GM12878 (cell line): Measurements from ENCODE around the gene PDZRN4. TPM values are rescaled to one million over a fixed set of nuclear protein-coding genes. Genes with fewer than 3 reads are reported as not detected.

Experiments used
- ATAC-seq: fragments of 200-7000 bp; cut with Tn5 transposase; 3 replicates; pipeline ENCODE4 v1.9.1; 2020; ENCODE audit warnings: mild to moderate bottlenecking, moderate library complexity
- BruUV-seq: library from RNA; stranded (reverse); fragments of 400-500 nt; replicated peaks from 2 replicates; lab custom pipeline; 2021; lab: Mats Ljungman, UMichigan
- CTCF ChIA-PET: fragments of 300-600 bp; sonication (Branson Sonifier 250); formaldehyde crosslinking; extraction: SDS; loops from one replicate; lab custom pipeline; 2021; ENCODE audit warnings: inconsistent platforms; lab: Yijun Ruan, JAX
- POLR2A ChIA-PET: fragments of 350-600 bp; formaldehyde crosslinking; extraction: SDS; loops from one replicate; lab custom pipeline; 2021; ENCODE audit warnings: inconsistent platforms; lab: Charles Lee
- RAD21 ChIA-PET: fragments of 300-600 bp; sonication (Branson Sonifier 250); formaldehyde crosslinking; loops from one replicate; lab custom pipeline; 2023; ENCODE audit warnings: antibody characterized with exemption; ENCODE audit not compliant: unreplicated experiment; lab: Charles Lee
- SMC1A ChIA-PET: fragments of 300-600 bp; sonication (Branson Sonifier 250); formaldehyde crosslinking; loops from one replicate; lab custom pipeline; 2023; ENCODE audit not compliant: unreplicated experiment, uncharacterized antibody; lab: Charles Lee
- DNase-seq: peaks from one replicate; pipeline ENCODE4 v3.0.0-alpha.2; 2011; ENCODE audit warnings: low read depth, low spot score
- FAIRE-seq: peaks from 3 replicates; lab custom pipeline; 2011; peaks lifted over from hg19 to GRCh38; lab: Jason Lieb, UNC
- H2AFZ ChIP-seq: 2 replicates; pipeline ENCODE4 v1.6.0; 2011; ENCODE audit warnings: low read depth, low read length, control low read depth; ENCODE audit not compliant: control insufficient read depth
- H3K27ac ChIP-seq: 2 replicates; pipeline ENCODE4 v1.5.1; 2011; ENCODE audit warnings: control low read depth; ENCODE audit not compliant: control insufficient read depth, insufficient read depth
- H3K27me3 ChIP-seq, 2 experiments: replicated peaks in 1 of 2; 2 replicates each; pipeline versions ENCODE4 v1.6.0 to v1.6.1; 2011; ENCODE audit warnings: low read length in 1 of 2; ENCODE audit not compliant: control insufficient read depth in 2 of 2, insufficient read depth in 2 of 2
- H3K36me3 ChIP-seq, 2 experiments: 2 replicates each; pipeline ENCODE4 v1.5.1; 2011; ENCODE audit warnings: low read length in 1 of 2; ENCODE audit not compliant: control insufficient read depth in 2 of 2, insufficient read depth in 2 of 2
- H3K4me1 ChIP-seq: 2 replicates; pipeline ENCODE4 v1.6.1; 2011; ENCODE audit warnings: mild to moderate bottlenecking, low read length, moderate library complexity, mixed read lengths; ENCODE audit not compliant: control insufficient read depth, insufficient read depth
- H3K4me2 ChIP-seq: 2 replicates; pipeline ENCODE4 v1.6.0; 2011; ENCODE audit warnings: control low read depth; ENCODE audit not compliant: control insufficient read depth, insufficient read depth
- H3K4me3 ChIP-seq: fragments of 200-600 bp; sonication (generic); 2 replicates; pipeline ENCODE4 v1.5.1; 2016
- H3K79me2 ChIP-seq: 2 replicates; pipeline ENCODE4 v1.6.0; 2011; ENCODE audit warnings: low read length; ENCODE audit not compliant: control insufficient read depth, insufficient read depth
- H3K9ac ChIP-seq: 2 replicates; pipeline ENCODE4 v1.8.0; 2011; ENCODE audit warnings: low read length, control low read depth, mixed read lengths; ENCODE audit not compliant: control insufficient read depth, insufficient read depth
- H3K9me3 ChIP-seq: replicated peaks from 3 replicates; pipeline ENCODE4 v1.5.1; 2011; ENCODE audit warnings: mild to moderate bottlenecking, low read length; ENCODE audit not compliant: control insufficient read depth, insufficient read depth
- H4K20me1 ChIP-seq: 2 replicates; pipeline ENCODE4 v1.6.0; 2011; ENCODE audit not compliant: control insufficient read depth, insufficient read depth
- BRCA1 ChIP-seq: IDR thresholded peaks from 2 replicates; pipeline ENCODE4 v1.6.1; 2011; ENCODE audit warnings: low read depth, low read length, improper control_type of control experiment
- CREM ChIP-seq: IDR thresholded peaks from 2 replicates; pipeline ENCODE4 v1.6.1; 2014; ENCODE audit warnings: antibody characterized with exemption, low read depth
- MYB ChIP-seq: fragments of 150-350 bp; IDR thresholded peaks from 2 replicates; pipeline ENCODE4 v1.6.1; 2014; ENCODE audit warnings: mild to moderate bottlenecking, low read depth, low read length, borderline replicate concordance
- MYC ChIP-seq: IDR thresholded peaks from 2 replicates; pipeline ENCODE4 v1.6.1; 2011; ENCODE audit warnings: mild to moderate bottlenecking, low read length, moderate library complexity, inconsistent platforms; ENCODE audit not compliant: insufficient read depth, insufficient replicate concordance, insufficient read length, severe bottlenecking
- NFXL1 ChIP-seq: fragments of 450-650 bp; IDR thresholded peaks from 2 replicates; pipeline ENCODE4 v1.6.1; 2017; ENCODE audit warnings: antibody characterized with exemption, mild to moderate bottlenecking, borderline replicate concordance
- RBBP5 ChIP-seq: fragments of 200-600 bp; sonication (generic); conservative IDR thresholded peaks from 2 replicates; pipeline ENCODE4 v1.6.1; 2016
- RCOR1 ChIP-seq: conservative IDR thresholded peaks from 2 replicates; pipeline ENCODE4 v1.6.1; 2012; ENCODE audit warnings: low read depth, low read length, improper control_type of control experiment
- SRF ChIP-seq, 2 experiments: IDR thresholded peaks; 2 replicates each; pipeline ENCODE4 v1.6.1; 2011; ENCODE audit warnings: low read depth in 2 of 2, low read length in 2 of 2, mild to moderate bottlenecking in 1 of 2, moderate library complexity in 1 of 2
- SUPT20H ChIP-seq: IDR thresholded peaks from 2 replicates; pipeline ENCODE4 v1.6.1; 2011; ENCODE audit warnings: low read depth, mild to moderate bottlenecking, low read length, moderate library complexity, borderline replicate concordance; ENCODE audit not compliant: control insufficient read depth
- SUZ12 ChIP-seq: fragments of 200-600 bp; sonication (generic); IDR thresholded peaks from one replicate; pipeline ENCODE4 v1.6.1; 2018; ENCODE audit warnings: antibody characterized with exemption, mild to moderate bottlenecking; ENCODE audit not compliant: unreplicated experiment
- TAF1 ChIP-seq: IDR thresholded peaks from 2 replicates; pipeline ENCODE4 v1.6.1; 2011; ENCODE audit warnings: mild to moderate bottlenecking, low read depth, low read length, borderline replicate concordance
- USF2 ChIP-seq: IDR thresholded peaks from 2 replicates; pipeline ENCODE4 v1.6.1; 2011; ENCODE audit warnings: low read depth, low read length, improper control_type of control experiment, borderline replicate concordance
- YBX1 ChIP-seq: fragments of 450-650 bp; IDR thresholded peaks from 2 replicates; pipeline ENCODE4 v1.6.1; 2016; ENCODE audit warnings: antibody characterized with exemption
- ZNF24 ChIP-seq: fragments of 450-650 bp; IDR thresholded peaks from 2 replicates; pipeline ENCODE4 v1.6.1; 2017; ENCODE audit warnings: antibody characterized with exemption, mild to moderate bottlenecking
- WGBS: methylation state at CpG from one replicate; pipeline ENCODE4 v1.1.6; 2016; ENCODE audit warnings: low lambda C conversion rate; ENCODE audit not compliant: insufficient replicate concordance, insufficient coverage; ENCODE audit errors: missing lambda C conversion rate; 5-methylcytosine and 5-hydroxymethylcytosine counted together
- in situ Hi-C: fragments of 300-500 bp; cut with MboI; formaldehyde crosslinking; loops from 9 replicates; pipeline ENCODE4 v1.14.3; 2018; ENCODE audit warnings: mixed read lengths
- intact Hi-C: fragments of 100-400 bp; cut with micrococcal nuclease; formaldehyde crosslinking; loops from one replicate; pipeline ENCODE4 v1.14.2; 2022; ENCODE audit not compliant: unreplicated experiment
- polyA plus RNA-seq, 11 experiments: library from polyadenylated mRNA; depleted of rRNA in 4 of 11; unstranded in 6 of 11; stranded (reverse) in 5 of 11; fragments of >200 nt; fragmentation: Nextera tagmentation in 4 of 11; fragmentation: Illumina TruSeq in 1 of 11; extraction: Ambion mirVana in 4 of 11; extraction: Trizol in 1 of 11; gene quantifications; 1 replicate in 1 of 11; 2 replicates in 10 of 11; pipeline versions ENCODE4 v1.2.1 to v1.2.3, GENCODE V29; 2011 to 2016; ENCODE audit warnings: inconsistent platforms in 2 of 11, missing spikeins in 2 of 11, low read depth in 1 of 11
- total RNA-seq, 4 experiments: library from RNA; depleted of rRNA in 3 of 4; stranded (reverse); fragments of >200 nt in 3 of 4; fragmentation: Illumina TruSeq in 1 of 4; extraction: Trizol in 1 of 4; gene quantifications; 2 replicates each; pipeline versions ENCODE4 v1.2.1 to v1.2.3, GENCODE V29; 2013 to 2021
- TF ChIP-seq, protein P1 (sequence below): fragments of 450-650 bp; IDR thresholded peaks from 2 replicates; pipeline ENCODE4 v1.6.1; 2017; ENCODE audit warnings: low read depth, mild to moderate bottlenecking, moderate library complexity
- TF ChIP-seq, protein P2 (sequence below): IDR thresholded peaks from 2 replicates; pipeline ENCODE4 v1.6.1; 2011; ENCODE audit warnings: mild to moderate bottlenecking, low read depth, low read length, moderate library complexity; ENCODE audit not compliant: insufficient replicate concordance

Gene PDZRN4
- total and polyA plus RNA-seq, 10 of the 15 experiments (the other 5 are each of a cell fraction or from before 2014, with no cell fraction given), result 0.03 TPM; not detected in 9

DNA sequence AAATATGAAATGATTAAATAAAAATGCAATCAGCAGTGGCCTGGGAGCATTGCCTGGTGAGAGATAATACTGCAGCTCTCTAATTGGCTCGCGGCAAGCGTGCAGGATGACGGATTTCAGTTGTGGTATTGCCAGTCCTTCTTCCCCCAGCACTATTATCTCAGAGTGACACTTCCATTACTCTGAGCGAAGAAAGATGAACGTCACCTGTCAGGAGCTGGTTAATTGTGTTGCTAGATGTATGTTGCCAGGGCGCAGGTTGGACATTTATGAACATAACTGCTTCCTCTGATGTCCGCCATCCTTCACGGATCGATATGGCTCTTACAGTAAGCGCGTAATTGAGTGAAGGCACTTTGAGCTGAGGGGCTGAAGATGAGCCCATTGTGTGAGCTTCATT is 374.9 kb downstream of the PDZRN4 start:
- in situ Hi-C loops (no loop called here), intact Hi-C loops (no loop called here)
- no peak for DNase-seq
- POLR2A ChIA-PET, result no interaction called here
- Histone ChIP-seq H3K79me2 (no peaks in the 10 kb centered on the region), H3K4me1 (no peaks in the 10 kb centered on the region), H3K4me2 (no peak overlapping the region), H2AFZ (no peak overlapping the region), H3K27me3 (no peaks in the 10 kb centered on the region), H4K20me1 (no peaks in the 10 kb centered on the region), H3K4me3 (no peak overlapping the region), H3K36me3 (no peaks in the 10 kb centered on the region), H3K9me3 (no peaks in the 10 kb centered on the region), H3K9ac (no peak overlapping the region), H3K27ac (no peak overlapping the region)
- RAD21 ChIA-PET, result no interaction called here
- no peak for ATAC-seq
- BruUV-seq, result no TSS peak
- SMC1A ChIA-PET, result interaction anchor here (1.0 kb wide), 1 partner anchor 1042 kb away, joined by 3 read pairs; no protein-coding TSS in a partner anchor
- FAIRE-seq, result no peak
- TF ChIP-seq NFXL1, result no peak
- no peak for TF ChIP-seq USF2
- TF ChIP-seq SUPT20H, result no peak
- CTCF ChIA-PET, result no interaction called here
- WGBS, result 78% methylated on average over 12 of the region's 12 CpGs

GRCh38 chr12:41564816-41565215 is 376.7 kb downstream of the PDZRN4 start:
- Histone ChIP-seq H3K79me2 (no peaks in the 10 kb centered on the region), H3K4me3 (no peak overlapping the region), H3K9ac (no peak overlapping the region), H3K36me3 (no peaks in the 10 kb centered on the region), H2AFZ (no peak overlapping the region), H3K9me3 (no peaks in the 10 kb centered on the region), H4K20me1 (no peaks in the 10 kb centered on the region), H3K4me2 (no peak overlapping the region), H3K27ac (no peak overlapping the region), H3K4me1 (no peaks in the 10 kb centered on the region), H3K27me3 (no peaks in the 10 kb centered on the region)
- ChIA-PET CTCF (no interaction called here), POLR2A (no interaction called here), RAD21 (no interaction called here), SMC1A (no interaction called here)
- WGBS, result 0% methylated on average over 1 of the region's 1 CpG
- DNase-seq (no peak), ATAC-seq (no peak), FAIRE-seq (no peak)
- no TSS peak for BruUV-seq
- in situ Hi-C loops, result no loop called here
- intact Hi-C loops, result no loop called here
- TF ChIP-seq RCOR1, result no peak
- TF ChIP-seq, protein P1, sequence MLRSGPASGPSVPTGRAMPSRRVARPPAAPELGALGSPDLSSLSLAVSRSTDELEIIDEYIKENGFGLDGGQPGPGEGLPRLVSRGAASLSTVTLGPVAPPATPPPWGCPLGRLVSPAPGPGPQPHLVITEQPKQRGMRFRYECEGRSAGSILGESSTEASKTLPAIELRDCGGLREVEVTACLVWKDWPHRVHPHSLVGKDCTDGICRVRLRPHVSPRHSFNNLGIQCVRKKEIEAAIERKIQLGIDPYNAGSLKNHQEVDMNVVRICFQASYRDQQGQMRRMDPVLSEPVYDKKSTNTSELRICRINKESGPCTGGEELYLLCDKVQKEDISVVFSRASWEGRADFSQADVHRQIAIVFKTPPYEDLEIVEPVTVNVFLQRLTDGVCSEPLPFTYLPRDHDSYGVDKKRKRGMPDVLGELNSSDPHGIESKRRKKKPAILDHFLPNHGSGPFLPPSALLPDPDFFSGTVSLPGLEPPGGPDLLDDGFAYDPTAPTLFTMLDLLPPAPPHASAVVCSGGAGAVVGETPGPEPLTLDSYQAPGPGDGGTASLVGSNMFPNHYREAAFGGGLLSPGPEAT, result no peak
- TF ChIP-seq MYB, result no peak
- no peak for TF ChIP-seq MYC
- no peak for TF ChIP-seq YBX1
- no peak for TF ChIP-seq TAF1
- no peak for TF ChIP-seq BRCA1
- no peak for TF ChIP-seq SRF (IDR thresholded peaks at IDR 0.05; ENCODE audit: low read depth in 2 of 2, low read length in 2 of 2)
- no peak for TF ChIP-seq CREM
- TF ChIP-seq, protein P2, sequence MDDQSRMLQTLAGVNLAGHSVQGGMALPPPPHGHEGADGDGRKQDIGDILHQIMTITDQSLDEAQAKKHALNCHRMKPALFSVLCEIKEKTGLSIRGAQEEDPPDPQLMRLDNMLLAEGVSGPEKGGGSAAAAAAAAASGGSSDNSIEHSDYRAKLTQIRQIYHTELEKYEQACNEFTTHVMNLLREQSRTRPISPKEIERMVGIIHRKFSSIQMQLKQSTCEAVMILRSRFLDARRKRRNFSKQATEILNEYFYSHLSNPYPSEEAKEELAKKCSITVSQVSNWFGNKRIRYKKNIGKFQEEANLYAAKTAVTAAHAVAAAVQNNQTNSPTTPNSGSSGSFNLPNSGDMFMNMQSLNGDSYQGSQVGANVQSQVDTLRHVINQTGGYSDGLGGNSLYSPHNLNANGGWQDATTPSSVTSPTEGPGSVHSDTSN, result no peak
- no peak for TF ChIP-seq SUZ12
- TF ChIP-seq ZNF24, result no peak
- TF ChIP-seq RBBP5, result no peak
